HEK293 (cell line): ENCODE results near the gene CHCHD1.
A peak's percentile ranks its signal among the peaks of the same experiment; 100 is the strongest.

Experiments used
- GLI4 ChIP-seq: fragments of 450-650 bp; formaldehyde crosslinking; IDR thresholded peaks from 2 replicates; pipeline ENCODE4 v1.5.1; 2016; ENCODE audit warnings: missing biosample characterization, missing genetic modification characterization
- HOXC10 ChIP-seq: sonication (generic); formaldehyde crosslinking; IDR thresholded peaks from 2 replicates; pipeline ENCODE4 v1.8.1; 2023; ENCODE audit warnings: mild to moderate bottlenecking, missing genetic modification reagents
- KLF9 ChIP-seq: fragments of 450-650 bp; formaldehyde crosslinking; IDR thresholded peaks from 2 replicates; pipeline ENCODE4 v1.5.1; 2016; ENCODE audit warnings: missing biosample characterization, missing genetic modification characterization, low read depth
- ZBTB11 ChIP-seq: fragments of 450-650 bp; formaldehyde crosslinking; conservative IDR thresholded peaks from 2 replicates; pipeline ENCODE4 v1.5.1; 2016; ENCODE audit warnings: low read depth, missing biosample characterization, missing genetic modification characterization
- ZBTB17 ChIP-seq: fragments of 450-650 bp; formaldehyde crosslinking; IDR thresholded peaks from 2 replicates; pipeline ENCODE4 v1.5.1; 2016; ENCODE audit warnings: missing biosample characterization, missing genetic modification characterization
- ZBTB6 ChIP-seq: fragments of 450-650 bp; formaldehyde crosslinking; IDR thresholded peaks from 2 replicates; pipeline ENCODE4 v1.5.1; 2017; ENCODE audit warnings: missing biosample characterization, missing genetic modification characterization
- ZNF10 ChIP-seq: fragments of 450-650 bp; formaldehyde crosslinking; IDR thresholded peaks from 2 replicates; pipeline ENCODE4 v1.5.1; 2017; ENCODE audit warnings: missing biosample characterization, missing genetic modification characterization
- ZNF155 ChIP-seq: fragments of 450-650 bp; formaldehyde crosslinking; IDR thresholded peaks from 2 replicates; pipeline ENCODE4 v1.5.1; 2016; ENCODE audit warnings: missing biosample characterization, missing genetic modification characterization
- ZNF184 ChIP-seq: fragments of 450-650 bp; IDR thresholded peaks from 2 replicates; pipeline ENCODE4 v1.5.1; 2018; ENCODE audit warnings: missing biosample characterization, mild to moderate bottlenecking, missing genetic modification characterization
- ZNF202 ChIP-seq: fragments of 450-650 bp; formaldehyde crosslinking; IDR thresholded peaks from 2 replicates; pipeline ENCODE4 v1.5.1; 2016; ENCODE audit warnings: missing biosample characterization, missing genetic modification characterization, borderline replicate concordance
- ZNF211 ChIP-seq: fragments of 450-650 bp; formaldehyde crosslinking; IDR thresholded peaks from 2 replicates; pipeline ENCODE4 v1.5.1; 2016; ENCODE audit warnings: low read depth, missing biosample characterization, missing genetic modification characterization
- ZNF214 ChIP-seq: fragments of 450-650 bp; formaldehyde crosslinking; IDR thresholded peaks from 2 replicates; pipeline ENCODE4 v1.5.1; 2017; ENCODE audit warnings: missing biosample characterization, mild to moderate bottlenecking, missing genetic modification characterization, borderline replicate concordance
- ZNF292 ChIP-seq: fragments of 450-650 bp; formaldehyde crosslinking; IDR thresholded peaks from 2 replicates; pipeline ENCODE4 v1.5.1; 2016; ENCODE audit warnings: low read depth, missing biosample characterization, missing genetic modification characterization, borderline replicate concordance
- ZNF302 ChIP-seq: fragments of 450-650 bp; formaldehyde crosslinking; IDR thresholded peaks from 2 replicates; pipeline ENCODE4 v1.5.1; 2016; ENCODE audit warnings: missing biosample characterization, missing genetic modification characterization, low read depth
- ZNF350 ChIP-seq: fragments of 450-650 bp; formaldehyde crosslinking; IDR thresholded peaks from 2 replicates; pipeline ENCODE4 v1.5.0; 2017; ENCODE audit warnings: missing biosample characterization, mild to moderate bottlenecking, missing genetic modification characterization
- ZNF391 ChIP-seq: fragments of 450-650 bp; formaldehyde crosslinking; IDR thresholded peaks from 2 replicates; pipeline ENCODE4 v1.5.1; 2016; ENCODE audit warnings: low read depth, missing biosample characterization, missing genetic modification characterization, borderline replicate concordance
- ZNF473 ChIP-seq: fragments of 450-650 bp; formaldehyde crosslinking; IDR thresholded peaks from 2 replicates; pipeline ENCODE4 v1.5.1; 2017; ENCODE audit warnings: missing biosample characterization, missing genetic modification characterization
- ZNF529 ChIP-seq: fragments of 450-650 bp; formaldehyde crosslinking; IDR thresholded peaks from 2 replicates; pipeline ENCODE4 v1.5.1; 2017; ENCODE audit warnings: missing genetic modification characterization, missing biosample characterization; ENCODE audit not compliant: insufficient replicate concordance
- ZNF610 ChIP-seq: fragments of 450-650 bp; formaldehyde crosslinking; IDR thresholded peaks from 2 replicates; pipeline ENCODE4 v1.5.1; 2016; ENCODE audit warnings: missing biosample characterization, missing genetic modification characterization, borderline replicate concordance
- ZNF621 ChIP-seq: fragments of 450-650 bp; formaldehyde crosslinking; IDR thresholded peaks from 2 replicates; pipeline ENCODE4 v1.5.1; 2017; ENCODE audit warnings: missing biosample characterization, missing genetic modification characterization
- ZNF670 ChIP-seq: fragments of 450-650 bp; formaldehyde crosslinking; IDR thresholded peaks from 2 replicates; pipeline ENCODE4 v1.5.1; 2016; ENCODE audit warnings: missing biosample characterization, missing genetic modification characterization, low read depth
- ZNF747 ChIP-seq: fragments of 450-650 bp; formaldehyde crosslinking; IDR thresholded peaks from 2 replicates; pipeline ENCODE4 v1.5.1; 2016; ENCODE audit warnings: missing biosample characterization, missing genetic modification characterization
- ZSCAN30 ChIP-seq: fragments of 450-650 bp; IDR thresholded peaks from 2 replicates; pipeline ENCODE4 v1.5.1; 2018; ENCODE audit warnings: missing biosample characterization, mild to moderate bottlenecking, missing genetic modification characterization, moderate library complexity
- ZSCAN4 ChIP-seq: fragments of 450-650 bp; formaldehyde crosslinking; IDR thresholded peaks from 2 replicates; pipeline ENCODE4 v1.5.1; 2017; ENCODE audit warnings: missing biosample characterization, missing genetic modification characterization
- ZXDB ChIP-seq: fragments of 450-650 bp; formaldehyde crosslinking; IDR thresholded peaks from 2 replicates; pipeline ENCODE4 v1.5.1; 2016; ENCODE audit warnings: missing biosample characterization, missing genetic modification characterization
- TF ChIP-seq, protein P1 (sequence below): fragments of 450-650 bp; formaldehyde crosslinking; IDR thresholded peaks from 2 replicates; pipeline ENCODE4 v1.5.1; 2017; ENCODE audit warnings: missing biosample characterization, missing genetic modification characterization
- TF ChIP-seq, protein P2 (sequence below): fragments of 450-650 bp; formaldehyde crosslinking; IDR thresholded peaks from 2 replicates; pipeline ENCODE4 v1.5.1; 2016; ENCODE audit warnings: missing biosample characterization, missing genetic modification characterization

CHCHD1 gene

GRCh38 chr10:73781879-73782748 lies at the start of gene CHCHD1 (continued):
- TF ChIP-seq ZNF302 (tag by site-specific recombination), result no peak
- no peak for TF ChIP-seq ZNF670
- no peak for TF ChIP-seq ZNF621 (tag by site-specific recombination)
- TF ChIP-seq ZSCAN4, result no peak; the same call in 1 of the 2 replicates
- no peak for TF ChIP-seq ZNF155
- no peak for TF ChIP-seq ZNF211 (tag by site-specific recombination)
- TF ChIP-seq ZBTB17, result peak; percentile 96
- TF ChIP-seq ZNF214 (tag by site-specific recombination), result no peak
- TF ChIP-seq, protein P1, sequence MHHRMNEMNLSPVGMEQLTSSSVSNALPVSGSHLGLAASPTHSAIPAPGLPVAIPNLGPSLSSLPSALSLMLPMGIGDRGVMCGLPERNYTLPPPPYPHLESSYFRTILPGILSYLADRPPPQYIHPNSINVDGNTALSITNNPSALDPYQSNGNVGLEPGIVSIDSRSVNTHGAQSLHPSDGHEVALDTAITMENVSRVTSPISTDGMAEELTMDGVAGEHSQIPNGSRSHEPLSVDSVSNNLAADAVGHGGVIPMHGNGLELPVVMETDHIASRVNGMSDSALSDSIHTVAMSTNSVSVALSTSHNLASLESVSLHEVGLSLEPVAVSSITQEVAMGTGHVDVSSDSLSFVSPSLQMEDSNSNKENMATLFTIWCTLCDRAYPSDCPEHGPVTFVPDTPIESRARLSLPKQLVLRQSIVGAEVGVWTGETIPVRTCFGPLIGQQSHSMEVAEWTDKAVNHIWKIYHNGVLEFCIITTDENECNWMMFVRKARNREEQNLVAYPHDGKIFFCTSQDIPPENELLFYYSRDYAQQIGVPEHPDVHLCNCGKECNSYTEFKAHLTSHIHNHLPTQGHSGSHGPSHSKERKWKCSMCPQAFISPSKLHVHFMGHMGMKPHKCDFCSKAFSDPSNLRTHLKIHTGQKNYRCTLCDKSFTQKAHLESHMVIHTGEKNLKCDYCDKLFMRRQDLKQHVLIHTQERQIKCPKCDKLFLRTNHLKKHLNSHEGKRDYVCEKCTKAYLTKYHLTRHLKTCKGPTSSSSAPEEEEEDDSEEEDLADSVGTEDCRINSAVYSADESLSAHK, result no peak
- no peak for TF ChIP-seq ZNF184 (tag by site-specific recombination)
- no peak for TF ChIP-seq ZNF202
- TF ChIP-seq ZNF10 (tag by site-specific recombination), result no peak
- peak; percentile 17; the same call in 1 of the 2 replicates for TF ChIP-seq ZNF610
- TF ChIP-seq ZNF473 (tag by site-specific recombination), result no peak
- TF ChIP-seq GLI4 (tag by site-specific recombination), result no peak
- no peak for TF ChIP-seq ZSCAN30 (tag by site-specific recombination)
- TF ChIP-seq ZBTB6 (tag by site-specific recombination), result no peak
- TF ChIP-seq ZNF747, result no peak
- peak; percentile 26; the same call in 1 of the 2 replicates for TF ChIP-seq KLF9 (tag by site-specific recombination)
- no peak for TF ChIP-seq HOXC10 (CRISPR knock-in tag)
- peak; percentile 88 for TF ChIP-seq ZXDB (tag by site-specific recombination)
- TF ChIP-seq ZNF529 (tag by site-specific recombination), result no peak
- TF ChIP-seq ZNF391 (tag by site-specific recombination), result no peak
- no peak for TF ChIP-seq ZNF350 (tag by site-specific recombination)
- no peak for TF ChIP-seq ZNF292 (tag by site-specific recombination)
- TF ChIP-seq ZBTB11, result peak; percentile 45; the same call in 1 of the 2 replicates
- TF ChIP-seq, protein P2, sequence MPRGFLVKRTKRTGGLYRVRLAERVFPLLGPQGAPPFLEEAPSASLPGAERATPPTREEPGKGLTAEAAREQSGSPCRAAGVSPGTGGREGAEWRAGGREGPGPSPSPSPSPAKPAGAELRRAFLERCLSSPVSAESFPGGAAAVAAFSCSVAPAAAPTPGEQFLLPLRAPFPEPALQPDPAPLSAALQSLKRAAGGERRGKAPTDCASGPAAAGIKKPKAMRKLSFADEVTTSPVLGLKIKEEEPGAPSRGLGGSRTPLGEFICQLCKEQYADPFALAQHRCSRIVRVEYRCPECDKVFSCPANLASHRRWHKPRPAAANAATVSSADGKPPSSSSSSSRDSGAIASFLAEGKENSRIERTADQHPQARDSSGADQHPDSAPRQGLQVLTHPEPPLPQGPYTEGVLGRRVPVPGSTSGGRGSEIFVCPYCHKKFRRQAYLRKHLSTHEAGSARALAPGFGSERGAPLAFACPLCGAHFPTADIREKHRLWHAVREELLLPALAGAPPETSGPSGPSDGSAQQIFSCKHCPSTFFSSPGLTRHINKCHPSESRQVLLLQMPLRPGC, result no peak
